Neural crest cell (in vitro differentiated cells): ENCODE measurements around the gene TMEM132C. TPM values are rescaled to one million over a fixed set of nuclear protein-coding genes. Genes with fewer than 3 reads are reported as not detected.

Source experiments
- DNase-seq: peaks from one replicate; pipeline ENCODE4 v3.0.0; 2021; ENCODE audit warnings: low read depth, mixed read lengths, low spot score
- H3K27ac Mint-ChIP-seq: one replicate; pipeline ENCODE4 v1.8.0; 2021; ENCODE audit warnings: mild to moderate bottlenecking, mixed read lengths; ENCODE audit not compliant: unreplicated experiment
- H3K27me3 Mint-ChIP-seq: 2 replicates; pipeline ENCODE4 v1.8.0; 2021; ENCODE audit warnings: low read depth, mild to moderate bottlenecking, mixed read lengths
- H3K36me3 Mint-ChIP-seq: 2 replicates; pipeline ENCODE4 v1.8.0; 2021; ENCODE audit warnings: low read depth, mild to moderate bottlenecking, mixed read lengths
- H3K4me1 Mint-ChIP-seq: 2 replicates; pipeline ENCODE4 v1.8.0; 2021; ENCODE audit warnings: mixed read lengths
- H3K4me3 Mint-ChIP-seq: one replicate; pipeline ENCODE4 v1.8.0; 2021; ENCODE audit warnings: mild to moderate bottlenecking, mixed read lengths
- H3K9me3 Mint-ChIP-seq: 2 replicates; pipeline ENCODE4 v1.8.0; 2021; ENCODE audit warnings: mixed read lengths
- total RNA-seq: library from RNA; stranded (reverse); gene quantifications from 2 replicates; pipeline ENCODE4 v1.2.1, GENCODE V29; 2021
- TF ChIP-seq, protein P1 (sequence below): fragments of 200-600 bp; sonication (generic); conservative IDR thresholded peaks from 2 replicates; pipeline ENCODE4 v1.5.0; 2021; ENCODE audit warnings: antibody characterized with exemption, mild to moderate bottlenecking

The TMEM132C gene
- total RNA-seq, 1 donor from 2014 or later, result 10.9 TPM

DNA sequence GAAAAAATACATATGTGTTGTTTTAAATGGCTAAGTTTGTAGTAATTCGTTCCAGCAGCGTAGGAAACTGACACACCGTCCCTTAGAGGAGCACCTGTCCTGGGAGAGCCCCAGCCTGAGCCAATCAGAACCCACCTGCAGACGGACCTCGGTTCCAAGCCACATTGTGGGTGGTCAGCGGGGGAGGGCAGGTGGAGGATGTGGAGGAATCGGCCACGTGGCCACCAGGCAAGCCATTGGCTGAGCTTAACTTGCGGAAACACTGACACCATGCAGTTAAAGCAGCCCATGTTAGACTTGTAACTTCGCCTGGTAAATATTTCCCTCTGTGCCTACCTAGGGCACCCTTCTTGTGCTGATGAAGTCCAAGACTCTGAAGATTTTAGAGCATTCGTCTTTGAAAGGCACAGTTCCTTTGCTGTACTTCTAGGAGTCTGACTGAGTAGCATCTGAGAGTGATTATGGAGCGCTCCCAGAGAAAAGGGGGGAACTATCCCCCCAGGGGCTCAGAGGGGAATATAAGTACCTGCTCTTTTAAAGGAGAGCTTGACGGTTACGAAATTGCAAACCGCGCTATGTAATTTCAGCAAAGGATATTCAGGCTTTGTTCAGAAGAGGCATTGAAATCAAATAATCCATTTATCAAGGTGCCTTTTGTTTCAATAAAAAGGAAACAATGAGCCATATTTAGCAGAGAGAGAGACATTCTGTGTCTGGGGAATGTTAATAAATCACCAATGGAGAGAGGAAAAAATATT, 135.7 kb downstream of the TMEM132C start:
- no peak overlapping the region for H3K27ac Mint-ChIP-seq
- H3K36me3 Mint-ChIP-seq, result peaks cover 3% of the 10 kb centered on the region
- TF ChIP-seq, protein P1, sequence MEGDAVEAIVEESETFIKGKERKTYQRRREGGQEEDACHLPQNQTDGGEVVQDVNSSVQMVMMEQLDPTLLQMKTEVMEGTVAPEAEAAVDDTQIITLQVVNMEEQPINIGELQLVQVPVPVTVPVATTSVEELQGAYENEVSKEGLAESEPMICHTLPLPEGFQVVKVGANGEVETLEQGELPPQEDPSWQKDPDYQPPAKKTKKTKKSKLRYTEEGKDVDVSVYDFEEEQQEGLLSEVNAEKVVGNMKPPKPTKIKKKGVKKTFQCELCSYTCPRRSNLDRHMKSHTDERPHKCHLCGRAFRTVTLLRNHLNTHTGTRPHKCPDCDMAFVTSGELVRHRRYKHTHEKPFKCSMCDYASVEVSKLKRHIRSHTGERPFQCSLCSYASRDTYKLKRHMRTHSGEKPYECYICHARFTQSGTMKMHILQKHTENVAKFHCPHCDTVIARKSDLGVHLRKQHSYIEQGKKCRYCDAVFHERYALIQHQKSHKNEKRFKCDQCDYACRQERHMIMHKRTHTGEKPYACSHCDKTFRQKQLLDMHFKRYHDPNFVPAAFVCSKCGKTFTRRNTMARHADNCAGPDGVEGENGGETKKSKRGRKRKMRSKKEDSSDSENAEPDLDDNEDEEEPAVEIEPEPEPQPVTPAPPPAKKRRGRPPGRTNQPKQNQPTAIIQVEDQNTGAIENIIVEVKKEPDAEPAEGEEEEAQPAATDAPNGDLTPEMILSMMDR, result no peak
- H3K27me3 Mint-ChIP-seq, result no peaks in the 10 kb centered on the region
- DNase-seq, result no peak
- H3K4me1 Mint-ChIP-seq, result peaks cover 11% of the 10 kb centered on the region
- H3K4me3 Mint-ChIP-seq, result no peak overlapping the region
- peaks cover 6% of the 10 kb centered on the region for H3K9me3 Mint-ChIP-seq

GRCh38 chr12:128408669-128409068, 141.7 kb downstream of the TMEM132C start:
- peaks cover 17% of the 10 kb centered on the region for H3K4me1 Mint-ChIP-seq
- peaks cover 3% of the 10 kb centered on the region for H3K36me3 Mint-ChIP-seq
- peaks cover 8% of the 10 kb centered on the region for H3K9me3 Mint-ChIP-seq
- DNase-seq, result no peak
- H3K27ac Mint-ChIP-seq, result no peak overlapping the region
- no peaks in the 10 kb centered on the region for H3K27me3 Mint-ChIP-seq
- H3K4me3 Mint-ChIP-seq, result no peak overlapping the region
- TF ChIP-seq, protein P1, result no peak

GRCh38 chr12:128415036-128415560, 148.1 kb downstream of the TMEM132C start:
- H3K4me1 Mint-ChIP-seq, result peaks cover 7% of the 10 kb centered on the region
- DNase-seq, result no peak
- H3K9me3 Mint-ChIP-seq, result peaks cover 2% of the 10 kb centered on the region
- TF ChIP-seq, protein P1, result no peak
- H3K36me3 Mint-ChIP-seq, result no peaks in the 10 kb centered on the region
- H3K27me3 Mint-ChIP-seq, result no peaks in the 10 kb centered on the region
- H3K27ac Mint-ChIP-seq, result no peak overlapping the region
- no peak overlapping the region for H3K4me3 Mint-ChIP-seq

- peaks cover 7% of the 10 kb centered on the region for H3K4me1 Mint-ChIP-seq
- no peak for DNase-seq
- no peak overlapping the region for H3K4me3 Mint-ChIP-seq
- no peaks in the 10 kb centered on the region for H3K9me3 Mint-ChIP-seq
- no peak overlapping the region for H3K27ac Mint-ChIP-seq
- TF ChIP-seq, protein P1, result no peak
- no peaks in the 10 kb centered on the region for H3K27me3 Mint-ChIP-seq
- no peaks in the 10 kb centered on the region for H3K36me3 Mint-ChIP-seq
Observed at GRCh38 chr12:128418944-128419343, 152.0 kb downstream of the TMEM132C start.

DNA sequence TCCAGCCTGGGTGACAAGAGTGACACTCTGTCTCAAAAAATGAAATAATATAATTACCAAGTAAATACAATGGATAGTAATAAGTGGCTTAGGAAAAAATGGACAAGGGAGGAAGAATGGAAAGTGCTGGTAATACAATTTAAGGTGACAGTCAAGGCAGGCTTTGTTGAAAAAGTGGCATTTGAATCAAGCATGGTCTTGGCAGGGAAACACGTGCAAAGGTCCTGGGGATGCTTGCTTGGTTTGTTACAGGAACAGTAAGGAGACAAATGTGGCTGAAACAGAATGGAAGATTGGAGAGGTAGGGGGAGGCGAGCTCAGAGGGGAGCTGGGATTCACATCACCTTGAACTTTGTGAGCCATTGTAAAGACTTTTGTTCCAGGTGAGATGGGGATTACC, 153.2 kb downstream of the TMEM132C start:
- TF ChIP-seq, protein P1, result no peak
- Mint-ChIP-seq H3K9me3 (peaks cover 4% of the 10 kb centered on the region), H3K36me3 (no peaks in the 10 kb centered on the region), H3K27me3 (no peaks in the 10 kb centered on the region), H3K27ac (no peak overlapping the region), H3K4me1 (peaks cover 7% of the 10 kb centered on the region), H3K4me3 (no peak overlapping the region)
- DNase-seq, result no peak
